GM15510 (cell line): ENCODE measurements around the gene HTR7.

Experiments used
- POLR2A ChIP-seq: IDR thresholded peaks from 3 replicates; pipeline ENCODE4 v1.6.1; 2011; ENCODE audit warnings: borderline replicate concordance; ENCODE audit not compliant: insufficient read length; ENCODE audit errors: extremely low read depth

HTR7 gene

GRCh38 chr10:90832111-90832510 lies 25.7 kb downstream of the HTR7 start:
- TF ChIP-seq POLR2A, result no peak

GRCh38 chr10:90822508-90822907 lies 35.3 kb downstream of the HTR7 start:
- TF ChIP-seq POLR2A, result no peak

- TF ChIP-seq POLR2A, result no peak
These were observed 37.9 kb downstream of the HTR7 start for GRCh38 chr10:90819911-90820310.

- TF ChIP-seq POLR2A, result no peak
These were observed 39.1 kb downstream of the HTR7 start for GRCh38 chr10:90818736-90819135.

GRCh38 chr10:90817128-90817889 lies 40.5 kb downstream of the HTR7 start:
- no peak for TF ChIP-seq POLR2A

- no peak for TF ChIP-seq POLR2A
These were observed 41.4 kb downstream of the HTR7 start for GRCh38 chr10:90816466-90816865.

- TF ChIP-seq POLR2A, result no peak
These were observed 44.1 kb downstream of the HTR7 start for GRCh38 chr10:90813594-90814365.

GRCh38 chr10:90806677-90807076 lies 51.2 kb downstream of the HTR7 start:
- no peak for TF ChIP-seq POLR2A

- TF ChIP-seq POLR2A, result no peak
These were observed 52.6 kb downstream of the HTR7 start for GRCh38 chr10:90805206-90805605.

- no peak for TF ChIP-seq POLR2A
These were observed 53.5 kb downstream of the HTR7 start for GRCh38 chr10:90804354-90804753.

GRCh38 chr10:90801608-90802007 lies 56.2 kb downstream of the HTR7 start:
- no peak for TF ChIP-seq POLR2A

GRCh38 chr10:90800232-90800796 lies 57.5 kb downstream of the HTR7 start:
- TF ChIP-seq POLR2A, result no peak

GRCh38 chr10:90799172-90799571 lies 58.7 kb downstream of the HTR7 start:
- TF ChIP-seq POLR2A, result no peak

- no peak for TF ChIP-seq POLR2A
These were observed 59.4 kb downstream of the HTR7 start for GRCh38 chr10:90798482-90798881.

- TF ChIP-seq POLR2A, result no peak
These were observed 67.4 kb downstream of the HTR7 start for GRCh38 chr10:90790422-90790821.
